Measurements from ENCODE around the gene WWTR1. TPM values are rescaled to one million over a fixed set of nuclear protein-coding genes. Genes with fewer than 3 reads are reported as not detected.

WWTR1 gene
- total RNA-seq, 1 donor from 2014 or later, result 87.7 TPM

GRCh38 chr3:149608987-149609386, 48.8 kb downstream of the WWTR1 start:
- no peak for ATAC-seq
- TF ChIP-seq, protein P1, sequence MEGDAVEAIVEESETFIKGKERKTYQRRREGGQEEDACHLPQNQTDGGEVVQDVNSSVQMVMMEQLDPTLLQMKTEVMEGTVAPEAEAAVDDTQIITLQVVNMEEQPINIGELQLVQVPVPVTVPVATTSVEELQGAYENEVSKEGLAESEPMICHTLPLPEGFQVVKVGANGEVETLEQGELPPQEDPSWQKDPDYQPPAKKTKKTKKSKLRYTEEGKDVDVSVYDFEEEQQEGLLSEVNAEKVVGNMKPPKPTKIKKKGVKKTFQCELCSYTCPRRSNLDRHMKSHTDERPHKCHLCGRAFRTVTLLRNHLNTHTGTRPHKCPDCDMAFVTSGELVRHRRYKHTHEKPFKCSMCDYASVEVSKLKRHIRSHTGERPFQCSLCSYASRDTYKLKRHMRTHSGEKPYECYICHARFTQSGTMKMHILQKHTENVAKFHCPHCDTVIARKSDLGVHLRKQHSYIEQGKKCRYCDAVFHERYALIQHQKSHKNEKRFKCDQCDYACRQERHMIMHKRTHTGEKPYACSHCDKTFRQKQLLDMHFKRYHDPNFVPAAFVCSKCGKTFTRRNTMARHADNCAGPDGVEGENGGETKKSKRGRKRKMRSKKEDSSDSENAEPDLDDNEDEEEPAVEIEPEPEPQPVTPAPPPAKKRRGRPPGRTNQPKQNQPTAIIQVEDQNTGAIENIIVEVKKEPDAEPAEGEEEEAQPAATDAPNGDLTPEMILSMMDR (IDR thresholded peaks at IDR 0.05), result no peak
- no peaks in the 10 kb centered on the region for H3K36me3 ChIP-seq
- no peaks in the 10 kb centered on the region for H3K27me3 ChIP-seq
- peaks cover 35% of the 10 kb centered on the region for H3K4me1 ChIP-seq
- no peaks in the 10 kb centered on the region for H3K9me3 ChIP-seq
- no peak for DNase-seq
- no peak overlapping the region for H3K4me3 ChIP-seq
- H3K27ac ChIP-seq, result no peak overlapping the region
- intact Hi-C loops (cut with DNase I), result no loop called here

GRCh38 chr3:149605902-149606301, 51.9 kb downstream of the WWTR1 start:
- TF ChIP-seq, protein P1 (IDR thresholded peaks at IDR 0.05), result no peak
- DNase-seq (no peak), ATAC-seq (no peak)
- Histone ChIP-seq H3K27me3 (no peaks in the 10 kb centered on the region), H3K4me1 (peaks cover 39% of the 10 kb centered on the region), H3K36me3 (no peaks in the 10 kb centered on the region), H3K9me3 (no peaks in the 10 kb centered on the region), H3K4me3 (no peak overlapping the region), H3K27ac (no peak overlapping the region)
- intact Hi-C loops (cut with DNase I), result no loop called here

DNA sequence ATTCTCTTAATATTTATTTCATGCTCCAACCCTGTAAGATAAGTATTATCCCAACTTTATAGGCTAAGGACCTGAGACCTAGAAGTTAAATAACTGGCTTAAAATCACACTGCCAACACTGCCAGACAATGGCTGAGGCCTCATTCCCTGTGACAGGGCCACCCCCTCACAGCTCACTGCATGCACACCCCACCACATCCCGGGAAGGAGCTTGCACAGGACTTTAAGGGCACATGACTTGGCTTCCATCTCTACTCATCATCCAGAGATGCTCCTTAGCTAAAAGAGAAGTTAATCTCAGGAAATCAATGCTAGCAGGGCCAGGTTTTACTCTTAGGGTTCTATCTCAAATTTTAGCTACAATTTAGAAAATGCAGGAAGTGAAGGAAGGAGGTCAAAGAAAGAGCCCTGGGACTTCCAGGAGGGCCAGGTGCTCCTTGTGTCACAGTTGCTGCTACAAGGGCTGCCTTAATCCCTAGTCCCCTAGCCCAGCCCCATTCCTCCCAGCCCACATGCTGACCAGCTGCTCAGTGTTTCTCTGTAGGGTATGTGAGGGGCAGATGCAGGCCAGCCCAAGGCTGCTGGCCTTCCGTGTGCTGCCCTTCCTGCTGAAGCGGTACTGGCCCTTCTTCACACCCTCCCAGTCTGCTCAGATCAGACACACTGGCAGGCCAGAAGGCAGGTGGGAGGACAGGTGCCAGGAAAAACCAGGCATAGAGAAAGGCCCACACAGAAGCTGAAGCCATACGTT, 53.5 kb downstream of the WWTR1 start:
- Histone ChIP-seq H3K36me3 (no peaks in the 10 kb centered on the region), H3K27me3 (no peaks in the 10 kb centered on the region), H3K4me3 (no peak overlapping the region), H3K9me3 (no peaks in the 10 kb centered on the region), H3K27ac (no peak overlapping the region), H3K4me1 (peaks cover 31% of the 10 kb centered on the region)
- ATAC-seq (no peak), DNase-seq (no peak)
- intact Hi-C loops (cut with DNase I), result no loop called here
- TF ChIP-seq, protein P1 (IDR thresholded peaks at IDR 0.05), result no peak

DNA sequence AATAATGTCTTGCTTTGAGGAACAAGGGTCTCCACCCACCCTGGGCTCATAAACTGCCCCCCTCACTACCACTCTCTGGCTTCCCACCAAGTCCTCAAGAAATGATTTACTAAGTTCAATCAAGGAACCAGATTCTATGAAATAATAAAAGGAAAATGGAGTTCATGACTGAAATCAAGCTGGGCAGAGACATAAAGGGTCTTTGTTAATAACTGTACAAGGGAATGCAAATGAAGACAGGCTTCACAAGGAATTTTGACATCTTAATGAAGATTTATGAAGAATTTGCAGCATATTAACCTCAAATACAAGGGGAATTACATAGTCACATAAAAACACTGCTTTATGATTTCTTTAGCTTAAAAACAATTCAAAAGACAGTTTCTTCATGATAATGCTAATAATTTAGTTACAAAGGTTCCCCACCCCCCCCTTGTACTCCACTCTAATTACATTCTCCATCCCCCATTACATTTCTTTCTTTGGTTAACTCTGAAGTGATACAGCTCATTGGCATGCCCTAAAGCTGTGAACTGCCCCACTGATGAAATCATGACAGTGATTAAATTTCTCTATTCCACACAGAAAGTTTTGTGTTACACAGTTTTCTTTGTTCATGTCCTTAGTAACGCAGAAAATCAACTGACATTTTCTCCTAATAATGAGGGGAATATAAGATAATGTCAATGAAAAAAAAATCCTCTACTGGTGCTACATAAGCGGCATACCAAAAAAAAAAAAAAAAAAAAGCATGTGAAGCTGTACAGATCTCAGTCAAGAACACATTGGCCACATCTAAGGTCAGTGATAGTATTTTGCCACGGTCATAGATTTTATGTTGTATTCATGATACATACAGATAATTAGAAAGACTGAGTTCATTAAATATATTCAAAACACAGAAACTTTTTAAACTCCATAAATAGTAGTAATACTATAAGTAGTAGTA, 54.4 kb downstream of the WWTR1 start:
- Histone ChIP-seq H3K4me1 (peaks cover 26% of the 10 kb centered on the region), H3K27me3 (no peaks in the 10 kb centered on the region), H3K36me3 (no peaks in the 10 kb centered on the region), H3K9me3 (no peaks in the 10 kb centered on the region), H3K4me3 (no peak overlapping the region), H3K27ac (no peak overlapping the region)
- DNase-seq (no peak), ATAC-seq (no peak)
- intact Hi-C loops (cut with DNase I), result no loop called here
- TF ChIP-seq, protein P1 (IDR thresholded peaks at IDR 0.05), result no peak

- no peaks in the 10 kb centered on the region for H3K27me3 ChIP-seq
- no peak overlapping the region for H3K27ac ChIP-seq
- TF ChIP-seq, protein P1 (IDR thresholded peaks at IDR 0.05), result no peak
- no peak overlapping the region for H3K4me3 ChIP-seq
- H3K36me3 ChIP-seq, result no peaks in the 10 kb centered on the region
- H3K9me3 ChIP-seq, result no peaks in the 10 kb centered on the region
- intact Hi-C loops (cut with DNase I), result no loop called here
- DNase-seq, result no peak
- no peak for ATAC-seq
- peaks cover 32% of the 10 kb centered on the region for H3K4me1 ChIP-seq
These were observed 57.2 kb downstream of the WWTR1 start for GRCh38 chr3:149600634-149601033.
